Neural cell (in vitro differentiated cells): ENCODE results near the gene BMP15. TPM values are rescaled to one million over a fixed set of nuclear protein-coding genes. Genes with fewer than 3 reads are reported as not detected.

Experiments
- H2AFZ ChIP-seq: fragments of 200-600, 300-800 bp; sonication (generic), shearing (Covaris generic); 2 replicates; pipeline ENCODE4 v1.6.0; 2014; ENCODE audit warnings: low read depth, mild to moderate bottlenecking, antibody characterized with exemption, low read length, moderate library complexity
- H3F3A ChIP-seq: fragments of 200-600 bp; shearing (Covaris generic); 2 replicates; pipeline ENCODE4 v1.6.1; 2016; ENCODE audit warnings: mild to moderate bottlenecking, moderate library complexity, mixed read lengths, antibody characterized with exemption, low read length; ENCODE audit not compliant: insufficient read depth, poor library complexity, severe bottlenecking
- H3K27ac ChIP-seq: fragments of 200-600, 300-800 bp; sonication (generic), shearing (Covaris generic); 2 replicates; pipeline ENCODE4 v1.5.1; 2014; ENCODE audit warnings: mild to moderate bottlenecking, low read length, moderate library complexity
- H3K27me3 ChIP-seq: fragments of 300-800, 200-600 bp; sonication (generic), shearing (Covaris generic); 2 replicates; pipeline ENCODE4 v1.6.0; 2014; ENCODE audit warnings: mild to moderate bottlenecking, low read depth, low read length, moderate library complexity; ENCODE audit not compliant: insufficient read depth
- H3K36me3 ChIP-seq: fragments of 300-800, 200-600 bp; sonication (generic), shearing (Covaris generic); 2 replicates; pipeline ENCODE4 v1.5.1; 2014; ENCODE audit warnings: mild to moderate bottlenecking, antibody characterized with exemption, low read length, moderate library complexity; ENCODE audit not compliant: insufficient read depth
- H3K4me2 ChIP-seq: fragments of 300-800, 200-600 bp; sonication (generic), shearing (Covaris generic); 2 replicates; pipeline ENCODE4 v1.6.0; 2014; ENCODE audit warnings: mild to moderate bottlenecking, low read length
- H3K4me3 ChIP-seq: fragments of 300-800, 200-600 bp; sonication (generic), shearing (Covaris generic); 2 replicates; pipeline ENCODE4 v1.5.1; 2014; ENCODE audit warnings: mild to moderate bottlenecking, low read length, moderate library complexity
- H3K79me2 ChIP-seq: fragments of 200-600 bp; shearing (Covaris generic); replicated peaks from 2 replicates; pipeline ENCODE4 v1.6.0; 2014; ENCODE audit warnings: mild to moderate bottlenecking, low read length, moderate library complexity; ENCODE audit not compliant: insufficient read depth
- H3K9ac ChIP-seq: fragments of 300-800, 200-600 bp; sonication (generic), shearing (Covaris generic); 2 replicates; pipeline ENCODE4 v1.6.1; 2016; ENCODE audit warnings: mild to moderate bottlenecking, low read length, mixed read lengths
- H3K9me2 ChIP-seq: fragments of 200-600 bp; shearing (Covaris generic); 2 replicates; pipeline ENCODE4 v1.6.1; 2016; ENCODE audit warnings: mild to moderate bottlenecking, low read length, mixed read lengths; ENCODE audit not compliant: insufficient read depth
- H3K9me3 ChIP-seq: fragments of 200-600, 300-800 bp; sonication (generic), shearing (Covaris generic); 2 replicates; pipeline ENCODE4 v1.6.1; 2016; ENCODE audit warnings: mild to moderate bottlenecking, mixed run types, low read length, moderate library complexity, mixed read lengths
- H4K20me1 ChIP-seq: fragments of 200-600 bp; shearing (Covaris generic); 2 replicates; pipeline ENCODE4 v1.6.1; 2016; ENCODE audit warnings: mild to moderate bottlenecking, mixed run types; ENCODE audit not compliant: insufficient read depth
- CTCF ChIP-seq: fragments of 450-650 bp; IDR thresholded peaks from 2 replicates; pipeline ENCODE4 v1.5.1; 2014; ENCODE audit warnings: antibody characterized with exemption, mild to moderate bottlenecking, moderate library complexity; ENCODE audit not compliant: poor library complexity, severe bottlenecking
- EP300 ChIP-seq: fragments of 450-650 bp; conservative IDR thresholded peaks from 2 replicates; pipeline ENCODE4 v1.6.1; 2014; ENCODE audit warnings: antibody characterized with exemption, mild to moderate bottlenecking, moderate library complexity; ENCODE audit not compliant: poor library complexity, severe bottlenecking
- EZH2 ChIP-seq: fragments of 200-600, 300-800 bp; shearing (Covaris generic), sonication (generic); IDR thresholded peaks from 2 replicates; pipeline ENCODE4 v1.6.1; 2014; ENCODE audit warnings: antibody characterized with exemption, low read length, borderline replicate concordance, mild to moderate bottlenecking; ENCODE audit not compliant: insufficient read depth, poor library complexity, severe bottlenecking
- MXI1 ChIP-seq: fragments of 450-650 bp; conservative IDR thresholded peaks from 2 replicates; pipeline ENCODE4 v1.6.1; 2014; ENCODE audit warnings: antibody characterized with exemption, mild to moderate bottlenecking; ENCODE audit not compliant: poor library complexity, severe bottlenecking
- POLR2AphosphoS5 ChIP-seq: IDR thresholded peaks from 2 replicates; pipeline ENCODE4 v1.6.1; 2012
- RAD21 ChIP-seq: fragments of 450-650 bp; conservative IDR thresholded peaks from 2 replicates; pipeline ENCODE4 v1.6.1; 2014; ENCODE audit warnings: antibody characterized with exemption, mild to moderate bottlenecking, moderate library complexity
- REST ChIP-seq: IDR thresholded peaks from 2 replicates; pipeline ENCODE4 v1.6.1; 2012; ENCODE audit warnings: borderline replicate concordance
- SMC3 ChIP-seq: fragments of 450-650 bp; conservative IDR thresholded peaks from 2 replicates; pipeline ENCODE4 v1.6.1; 2014; ENCODE audit warnings: antibody characterized with exemption, mild to moderate bottlenecking, moderate library complexity; ENCODE audit not compliant: poor library complexity
- TAF1 ChIP-seq: IDR thresholded peaks from 2 replicates; pipeline ENCODE4 v1.6.1; 2012; ENCODE audit warnings: low read depth
- polyA plus RNA-seq: library from polyadenylated mRNA; depleted of rRNA; stranded (reverse); fragments of >200 nt; gene quantifications from 2 replicates; pipeline ENCODE4 v1.2.3, GENCODE V29; 2014

BMP15 gene
- polyA plus RNA-seq, 1 donor from 2014 or later, result not detected

- Histone ChIP-seq H3K9ac (no peak overlapping the region), H3K9me2 (no peaks in the 10 kb centered on the region), H3K27ac (no peak overlapping the region), H3K9me3 (no peaks in the 10 kb centered on the region), H3K4me2 (no peak overlapping the region), H3K27me3 (no peaks in the 10 kb centered on the region), H4K20me1 (no peaks in the 10 kb centered on the region), H3K79me2 (no peaks in the 10 kb centered on the region), H3K36me3 (no peaks in the 10 kb centered on the region), H3K4me3 (no peak overlapping the region), H2AFZ (no peak overlapping the region), H3F3A (no peaks in the 10 kb centered on the region)
- no peak for TF ChIP-seq CTCF
- TF ChIP-seq RAD21, result no peak
- TF ChIP-seq EZH2, result no peak
- no peak for TF ChIP-seq TAF1
- TF ChIP-seq MXI1, result no peak
- TF ChIP-seq EP300, result no peak
- no peak for TF ChIP-seq POLR2AphosphoS5
- TF ChIP-seq SMC3, result no peak
- no peak for TF ChIP-seq REST
Measured at GRCh38 chrX:50962156-50962555, 51.6 kb downstream of the BMP15 start.

GRCh38 chrX:50963842-50964241, 53.3 kb downstream of the BMP15 start:
- H3K36me3 ChIP-seq, result no peaks in the 10 kb centered on the region

More at GRCh38 chrX:50963842-50964241, 53.3 kb downstream of the BMP15 start:
- Histone ChIP-seq H3K79me2 (no peaks in the 10 kb centered on the region), H3K27ac (no peak overlapping the region), H3F3A (no peaks in the 10 kb centered on the region), H3K9me2 (no peaks in the 10 kb centered on the region), H3K27me3 (no peaks in the 10 kb centered on the region), H3K4me2 (no peak overlapping the region), H4K20me1 (no peaks in the 10 kb centered on the region), H3K9ac (no peak overlapping the region), H3K4me3 (no peak overlapping the region), H2AFZ (no peak overlapping the region), H3K9me3 (no peaks in the 10 kb centered on the region)
- TF ChIP-seq EZH2 (no peak), MXI1 (no peak), RAD21 (no peak), TAF1 (no peak), REST (no peak), EP300 (no peak), POLR2AphosphoS5 (no peak), CTCF (no peak)
